AG04450 (cell line): ENCODE measurements around the gene AGO4. TPM values are rescaled to one million over a fixed set of nuclear protein-coding genes. Genes with fewer than 3 reads are reported as not detected.
"Not testable (repeated sequence)": the region's sequence is repeated elsewhere in the genome, so short reads cannot be mapped to it uniquely, and the experiment has no call there.

Experiments used
- CTCF ChIA-PET: fragments of 300-600, 350-600 bp; formaldehyde crosslinking; extraction: SDS; loops from one replicate; lab custom pipeline; 2022; ENCODE audit warnings: antibody characterized with exemption, inconsistent platforms; lab: Charles Lee
- POLR2A ChIA-PET: fragments of 350-600 bp; formaldehyde crosslinking; extraction: SDS; loops from one replicate; lab custom pipeline; 2021; ENCODE audit warnings: antibody characterized with exemption, inconsistent platforms; lab: Yijun Ruan, JAX
- DNase-seq: peaks from one replicate; pipeline ENCODE4 v3.0.0-alpha.2; 2011; ENCODE audit warnings: low read depth, low spot score
- H3K27ac ChIP-seq: one replicate; pipeline ENCODE4 v1.5.1; 2012; ENCODE audit warnings: low read depth, low read length, control low read depth
- H3K27me3 ChIP-seq: one replicate; pipeline ENCODE4 v1.6.0; 2012; ENCODE audit warnings: low read length; ENCODE audit not compliant: control insufficient read depth, insufficient read depth
- H3K4me3 ChIP-seq: 2 replicates; pipeline ENCODE4 v1.5.1; 2011; ENCODE audit warnings: mild to moderate bottlenecking, low read depth, low read length, control low read depth
- H3K9me3 ChIP-seq: 2 replicates; pipeline ENCODE4 v1.5.1; 2012; ENCODE audit warnings: low read length; ENCODE audit not compliant: control insufficient read depth, insufficient read depth
- polyA plus RNA-seq: library from polyadenylated mRNA; depleted of rRNA; stranded (reverse); fragments of >200 nt; gene quantifications from 2 replicates; pipeline ENCODE4 v1.2.3, GENCODE V29; 2011
- TF ChIP-seq, protein P1 (sequence below): IDR thresholded peaks from 2 replicates; pipeline ENCODE4 v1.5.1; 2011; ENCODE audit warnings: low read depth, low read length, control low read depth, inconsistent platforms

The AGO4 gene
- polyA plus RNA-seq, 1 experiment, result 9.1 TPM

DNA sequence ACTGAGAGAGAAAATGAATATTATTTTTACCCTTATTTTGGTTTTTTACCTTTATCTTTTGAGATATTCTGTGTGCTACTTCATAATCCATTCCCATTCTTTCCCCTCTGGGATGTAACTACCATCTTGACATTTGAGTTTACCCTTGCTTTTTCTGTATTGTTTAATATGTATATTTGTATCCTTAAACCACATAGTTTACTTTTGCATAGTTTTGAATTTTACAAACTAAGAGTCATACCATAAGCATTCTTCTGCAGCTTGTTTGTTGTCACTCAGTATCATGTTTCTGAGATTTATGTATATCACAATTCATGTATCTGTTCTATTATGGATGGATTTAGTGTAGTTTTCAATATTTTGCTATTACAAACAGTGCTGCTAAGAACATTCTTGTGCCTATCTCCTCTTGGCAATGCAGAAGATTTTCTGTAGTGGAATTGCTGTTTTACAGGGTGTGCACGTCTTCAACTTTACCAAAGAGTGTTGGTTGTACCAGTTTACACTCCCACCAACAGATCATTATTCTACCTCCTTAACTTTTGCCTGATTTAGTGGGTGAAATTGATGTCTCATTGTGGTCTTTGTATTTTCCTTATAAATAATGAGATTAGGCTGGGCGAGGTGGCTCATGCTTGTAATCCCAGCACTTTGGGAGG lies 63.0 kb downstream of the AGO4 start:
- Histone ChIP-seq H3K27me3 (no peaks in the 10 kb centered on the region), H3K27ac (no peak overlapping the region), H3K4me3 (no peak overlapping the region), H3K9me3 (peaks cover 3% of the 10 kb centered on the region; the same call in 1 of the 2 replicates)
- TF ChIP-seq, protein P1, sequence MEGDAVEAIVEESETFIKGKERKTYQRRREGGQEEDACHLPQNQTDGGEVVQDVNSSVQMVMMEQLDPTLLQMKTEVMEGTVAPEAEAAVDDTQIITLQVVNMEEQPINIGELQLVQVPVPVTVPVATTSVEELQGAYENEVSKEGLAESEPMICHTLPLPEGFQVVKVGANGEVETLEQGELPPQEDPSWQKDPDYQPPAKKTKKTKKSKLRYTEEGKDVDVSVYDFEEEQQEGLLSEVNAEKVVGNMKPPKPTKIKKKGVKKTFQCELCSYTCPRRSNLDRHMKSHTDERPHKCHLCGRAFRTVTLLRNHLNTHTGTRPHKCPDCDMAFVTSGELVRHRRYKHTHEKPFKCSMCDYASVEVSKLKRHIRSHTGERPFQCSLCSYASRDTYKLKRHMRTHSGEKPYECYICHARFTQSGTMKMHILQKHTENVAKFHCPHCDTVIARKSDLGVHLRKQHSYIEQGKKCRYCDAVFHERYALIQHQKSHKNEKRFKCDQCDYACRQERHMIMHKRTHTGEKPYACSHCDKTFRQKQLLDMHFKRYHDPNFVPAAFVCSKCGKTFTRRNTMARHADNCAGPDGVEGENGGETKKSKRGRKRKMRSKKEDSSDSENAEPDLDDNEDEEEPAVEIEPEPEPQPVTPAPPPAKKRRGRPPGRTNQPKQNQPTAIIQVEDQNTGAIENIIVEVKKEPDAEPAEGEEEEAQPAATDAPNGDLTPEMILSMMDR, result no peak
- POLR2A ChIA-PET, result interaction anchor here (0.9 kb wide), 1 partner anchor 47 kb away, joined by 3 read pairs; no protein-coding TSS in a partner anchor
- no peak for DNase-seq
- CTCF ChIA-PET, result interaction anchor here (0.8 kb wide), 1 partner anchor 12 kb away, joined by 3 read pairs; the partner anchor contains the start of gene AGO1

DNA sequence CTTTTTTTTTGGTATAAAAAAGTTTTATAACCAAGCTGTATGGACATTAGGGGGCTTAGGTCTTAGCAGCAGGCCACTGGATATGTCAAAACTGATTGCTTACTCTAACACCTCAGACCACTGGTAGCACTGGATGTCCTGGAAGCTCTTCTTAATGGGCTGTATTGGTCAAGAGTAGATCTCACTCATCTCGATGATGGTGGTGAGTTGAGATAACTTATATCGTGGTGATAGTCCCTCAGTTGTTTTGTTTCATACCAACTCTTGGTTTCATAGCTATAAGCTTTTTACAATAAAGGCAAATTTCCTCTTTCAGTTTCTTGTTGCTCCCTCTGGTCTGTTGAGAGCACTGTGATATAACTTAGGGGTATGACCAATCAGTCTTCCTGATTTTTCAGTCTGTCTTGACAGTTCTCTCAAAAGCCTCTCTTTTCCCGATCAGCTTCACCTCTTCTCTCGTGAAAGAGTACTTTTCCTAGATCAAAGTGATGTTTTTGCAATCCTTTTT lies 65.5 kb downstream of the AGO4 start:
- ChIA-PET POLR2A (interaction anchor here (0.6 kb wide), 1 partner anchor 103 kb away, joined by 3 read pairs; no protein-coding TSS in a partner anchor), CTCF (interaction anchor here (2.6 kb wide), 1 partner anchor 9 kb away, joined by 24 read pairs; the partner anchor contains the start of gene AGO1)

DNA sequence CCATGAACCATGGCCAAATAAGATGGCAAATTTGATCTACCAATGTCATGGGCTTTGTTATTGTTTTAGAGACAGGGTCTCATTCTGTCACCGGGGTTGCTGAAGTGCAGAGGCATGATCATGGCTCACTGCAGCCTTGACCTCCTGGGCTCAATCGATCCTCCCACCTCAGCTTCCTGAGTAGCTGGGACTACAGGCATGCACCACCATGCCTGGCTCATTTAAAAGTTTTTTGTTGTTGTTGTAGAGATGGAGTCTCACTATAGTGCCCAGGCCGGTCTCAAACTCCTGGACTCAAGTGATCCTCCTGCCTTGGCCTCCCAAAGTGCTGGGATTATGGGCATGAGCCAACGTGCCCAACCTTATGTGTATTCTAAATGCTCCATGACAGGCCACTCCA lies 66.3 kb downstream of the AGO4 start:
- H3K27me3 ChIP-seq, H3K9me3 ChIP-seq, H3K4me3 ChIP-seq, DNase-seq, H3K27ac ChIP-seq, POLR2A ChIA-PET: not testable (repeated sequence)
- CTCF ChIA-PET, result interaction anchor here (2.6 kb wide), 1 partner anchor 8 kb away, joined by 24 read pairs; the partner anchor contains the start of gene AGO1

More for the DNA sequence above, 65.5 kb downstream of the AGO4 start:
- Histone ChIP-seq H3K27me3 (no peaks in the 10 kb centered on the region), H3K4me3 (no peak overlapping the region), H3K27ac (no peak overlapping the region), H3K9me3 (peaks cover 3% of the 10 kb centered on the region; the same call in 1 of the 2 replicates)
- no peak for DNase-seq
- TF ChIP-seq, protein P1, result no peak

DNA sequence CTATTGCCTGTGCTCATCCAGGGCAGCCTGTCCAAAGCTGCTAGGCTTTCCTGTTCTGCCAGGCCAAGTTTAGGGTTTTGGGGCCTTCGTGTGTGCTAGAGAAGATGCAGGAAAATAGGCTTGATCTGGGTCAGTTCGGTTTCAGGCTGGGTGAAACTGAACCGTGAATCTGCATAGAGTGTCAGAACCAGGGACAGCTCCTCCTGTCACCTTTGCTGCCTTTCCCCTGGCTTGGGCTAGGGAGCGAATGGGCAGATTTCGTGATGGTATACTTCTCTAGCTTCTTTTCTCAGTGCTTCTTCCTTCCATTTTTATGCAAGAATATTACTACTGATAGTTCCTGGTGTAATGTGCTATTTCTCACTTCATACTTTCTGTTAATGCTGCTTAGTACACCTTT lies 69.2 kb downstream of the AGO4 start:
- CTCF ChIA-PET, result no interaction called here
- no peak for DNase-seq
- TF ChIP-seq, protein P1, result no peak

DNA sequence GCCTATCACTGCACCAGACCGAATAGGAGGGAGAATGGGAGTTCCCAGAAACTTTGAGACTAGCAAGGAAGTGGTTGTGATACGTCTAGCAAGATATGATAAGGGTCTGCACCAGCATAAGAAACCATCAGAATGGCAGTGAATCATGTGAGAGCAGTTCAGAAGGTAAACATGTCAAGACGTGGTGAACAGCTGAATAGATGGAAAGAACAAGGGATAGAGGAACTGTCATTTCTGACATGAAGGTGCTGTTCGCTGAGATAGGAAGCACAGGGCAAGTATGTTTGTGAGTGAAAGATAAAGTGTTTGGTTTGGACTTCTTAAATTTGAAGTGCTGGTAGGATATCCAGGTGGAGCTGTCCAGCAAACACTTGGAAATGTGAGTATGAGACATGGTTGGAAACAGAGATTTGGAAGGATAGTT lies 74.0 kb downstream of the AGO4 start:
- ChIA-PET POLR2A (no interaction called here), CTCF (interaction anchor here (0.6 to 2.2 kb wide), 7 partner anchors 9 to 165 kb away, joined by 3 to 24 read pairs (median 11); no protein-coding TSS in a partner anchor)
- H3K4me3 ChIP-seq, result no peak overlapping the region
- H3K27ac ChIP-seq, result no peak overlapping the region
- no peaks in the 10 kb centered on the region; the same call in 1 of the 2 replicates for H3K9me3 ChIP-seq
- H3K27me3 ChIP-seq, result no peaks in the 10 kb centered on the region
- DNase-seq, result no peak
- TF ChIP-seq, protein P1, result no peak

More for the DNA sequence above, 69.2 kb downstream of the AGO4 start:
- H3K27me3 ChIP-seq, result no peaks in the 10 kb centered on the region
- POLR2A ChIA-PET, result no interaction called here
- no peak overlapping the region for H3K4me3 ChIP-seq
- no peak overlapping the region for H3K27ac ChIP-seq
- H3K9me3 ChIP-seq, result no peaks in the 10 kb centered on the region
